Kidney capillary endothelial cell (primary cell): ENCODE data around the gene TMCO4.

Experiments
- DNase-seq: peaks from one replicate; pipeline ENCODE4 v3.0.0-alpha.2; 2018; ENCODE audit warnings: low spot score

The TMCO4 gene

GRCh38 chr1:19775831-19776230, 23.9 kb downstream of the TMCO4 start:
- no peak for DNase-seq

- no peak for DNase-seq
Measured at GRCh38 chr1:19775317-19775716, 24.4 kb downstream of the TMCO4 start.

GRCh38 chr1:19774180-19774785, 25.4 kb downstream of the TMCO4 start:
- DNase-seq = no peak

GRCh38 chr1:19773485-19773884, 26.2 kb downstream of the TMCO4 start:
- no peak for DNase-seq

GRCh38 chr1:19772053-19772452, 27.7 kb downstream of the TMCO4 start:
- DNase-seq = no peak

GRCh38 chr1:19771350-19771749, 28.4 kb downstream of the TMCO4 start:
- DNase-seq = no peak

- no peak for DNase-seq
Measured at GRCh38 chr1:19770436-19771190, 29.1 kb downstream of the TMCO4 start.

GRCh38 chr1:19769211-19769932, 30.3 kb downstream of the TMCO4 start:
- no peak for DNase-seq

GRCh38 chr1:19768353-19769210, 31.1 kb downstream of the TMCO4 start:
- DNase-seq = no peak

- peak; percentile 99 for DNase-seq
Measured at GRCh38 chr1:19765623-19766022, 34.1 kb downstream of the TMCO4 start.

GRCh38 chr1:19764848-19765247, 34.9 kb downstream of the TMCO4 start:
- no peak for DNase-seq

GRCh38 chr1:19762175-19762779, 37.4 kb downstream of the TMCO4 start:
- peak; percentile 55 for DNase-seq

- DNase-seq = no peak
Measured at GRCh38 chr1:19759740-19760089, 40.0 kb downstream of the TMCO4 start.

GRCh38 chr1:19758227-19758830, 41.4 kb downstream of the TMCO4 start:
- no peak for DNase-seq

- DNase-seq = no peak
Measured at GRCh38 chr1:19757641-19758040, 42.1 kb downstream of the TMCO4 start.

GRCh38 chr1:19756480-19756879, 43.2 kb downstream of the TMCO4 start:
- DNase-seq = no peak

GRCh38 chr1:19754482-19754881, 45.2 kb downstream of the TMCO4 start:
- no peak for DNase-seq

- peak; percentile 36 for DNase-seq
Measured at GRCh38 chr1:19752083-19752696, 47.5 kb downstream of the TMCO4 start.

GRCh38 chr1:19750882-19751276, 48.8 kb downstream of the TMCO4 start:
- no peak for DNase-seq

- peak; percentile 80 for DNase-seq
Measured at GRCh38 chr1:19750101-19750881, 49.4 kb downstream of the TMCO4 start.
